ENCODE results near the gene TTC28.

GRCh38 chr22:28563636-28564035, 116.0 kb downstream of the TTC28 start:
- no peak for TF ChIP-seq CTCF (IDR thresholded peaks at IDR 0.05)
- no peak for TF ChIP-seq POLR2A (IDR thresholded peaks at IDR 0.05)

Data from lower leg skin (tissue), 3 donors.